SH-SY5Y (cell line): ENCODE results near the gene CDK4.

Experiments used
- GATA2 ChIP-seq: IDR thresholded peaks from 2 replicates; pipeline ENCODE4 v1.6.1; 2011; ENCODE audit warnings: mild to moderate bottlenecking, low read depth, low read length
- GATA3 ChIP-seq: IDR thresholded peaks from 2 replicates; pipeline ENCODE4 v1.6.1; 2011; ENCODE audit warnings: low read depth, mild to moderate bottlenecking, low read length, moderate library complexity

The CDK4 gene

GRCh38 chr12:57777367-57777766 lies 25.3 kb upstream of the CDK4 start:
- TF ChIP-seq GATA2 = no peak
- TF ChIP-seq GATA3 = no peak

- no peak for TF ChIP-seq GATA3
- no peak for TF ChIP-seq GATA2
Measured at GRCh38 chr12:57776247-57776587, 24.1 kb upstream of the CDK4 start.

GRCh38 chr12:57775563-57776246 lies 23.6 kb upstream of the CDK4 start:
- TF ChIP-seq GATA3 (no peak), GATA2 (no peak)

GRCh38 chr12:57775044-57775443 lies 22.9 kb upstream of the CDK4 start:
- TF ChIP-seq GATA3 (no peak), GATA2 (no peak)

- TF ChIP-seq GATA2 (no peak), GATA3 (no peak)
Measured at GRCh38 chr12:57772429-57773322, 20.6 kb upstream of the CDK4 start, which contains the start of gene EEF1AKMT3. Gene EEF1AKMT3, plus strand, starts transcription at chr12:57772614. Its CDS starts 111 bp downstream, at chr12:57772725.

- TF ChIP-seq GATA2 = no peak
- no peak for TF ChIP-seq GATA3
Measured at GRCh38 chr12:57771873-57772428, 19.8 kb upstream of the CDK4 start, which contains the start of gene METTL1. Gene METTL1, minus strand, starts transcription at chr12:57772105. Its CDS starts 22 bp downstream, at chr12:57772083.

GRCh38 chr12:57771236-57771872 lies 19.2 kb upstream of the CDK4 start:
- TF ChIP-seq GATA3 (no peak), GATA2 (no peak)

GRCh38 chr12:57770734-57771133 lies 18.6 kb upstream of the CDK4 start:
- TF ChIP-seq GATA2 (no peak), GATA3 (no peak)

- no peak for TF ChIP-seq GATA3
- no peak for TF ChIP-seq GATA2
Measured at GRCh38 chr12:57769594-57769993, 17.5 kb upstream of the CDK4 start.

- TF ChIP-seq GATA3 = no peak
- TF ChIP-seq GATA2 = no peak
Measured at GRCh38 chr12:57767876-57768275, 15.8 kb upstream of the CDK4 start.

GRCh38 chr12:57767305-57767698 lies 15.2 kb upstream of the CDK4 start:
- TF ChIP-seq GATA3 (no peak), GATA2 (no peak)

GRCh38 chr12:57766464-57767304 lies 14.6 kb upstream of the CDK4 start, which contains the start of gene CYP27B1:
Gene CYP27B1, minus strand, starts transcription at chr12:57767078. Its CDS starts 37 bp downstream, at chr12:57767041.
- peak; percentile 85 for TF ChIP-seq GATA2
- TF ChIP-seq GATA3 = no peak
